ENCODE measurements around the gene FLAD1.

Gene FLAD1

GRCh38 chr1:155019377-155020245 is 36.5 kb downstream of the FLAD1 start:
- DNase-seq (ENCODE audit: extremely low spot score): no peak
- TF ChIP-seq ZNF384 (IDR thresholded peaks at IDR 0.05) (no peak), HDGF (IDR thresholded peaks at IDR 0.05; ENCODE audit: borderline replicate concordance) (no peak), SP1 (IDR thresholded peaks at IDR 0.05) (no peak), SUZ12 (IDR thresholded peaks at IDR 0.05) (no peak), L3MBTL2 (conservative IDR thresholded peaks at IDR 0.05) (no peak), TARDBP (IDR thresholded peaks at IDR 0.05) (no peak), LEF1 (IDR thresholded peaks at IDR 0.05; ENCODE audit: borderline replicate concordance) (no peak), CTBP1 (IDR thresholded peaks at IDR 0.05; ENCODE audit: borderline replicate concordance) (no peak), ARNT (IDR thresholded peaks at IDR 0.05) (no peak), NFRKB (IDR thresholded peaks at IDR 0.05) (no peak), FOXM1 (IDR thresholded peaks at IDR 0.05; ENCODE audit: borderline replicate concordance) (no peak), FOXK2 (IDR thresholded peaks at IDR 0.05) (no peak), ELF4 (IDR thresholded peaks at IDR 0.05) (no peak), BHLHE40 (IDR thresholded peaks at IDR 0.05; ENCODE audit: borderline replicate concordance) (no peak), FOXA1 (IDR thresholded peaks at IDR 0.05) (no peak)
- ChIA-PET CTCF (interaction anchor here (0.8 to 1.1 kb wide), 2 partner anchors 31 to 59 kb away, joined by 3 read pairs; partner anchors contain the start of gene ADAM15), POLR2A (interaction anchor here (0.9 to 1.4 kb wide), 4 partner anchors 19 to 83 kb away, joined by 3 read pairs; partner anchors contain the start of gene PMVK)

- CTCF ChIA-PET: interaction anchor here (1.4 kb wide), 1 partner anchor 22 kb away, joined by 4 read pairs; no protein-coding TSS in a partner anchor
- TF ChIP-seq SUZ12 (IDR thresholded peaks at IDR 0.05) (no peak), L3MBTL2 (conservative IDR thresholded peaks at IDR 0.05) (no peak), ZNF384 (IDR thresholded peaks at IDR 0.05) (no peak), PKNOX1 (IDR thresholded peaks at IDR 0.05) (no peak), FOXM1 (IDR thresholded peaks at IDR 0.05; ENCODE audit: borderline replicate concordance) (no peak), ARNT (IDR thresholded peaks at IDR 0.05) (no peak), NFRKB (IDR thresholded peaks at IDR 0.05) (no peak), FOXK2 (IDR thresholded peaks at IDR 0.05) (no peak), ELF4 (IDR thresholded peaks at IDR 0.05) (no peak), BHLHE40 (IDR thresholded peaks at IDR 0.05; ENCODE audit: borderline replicate concordance) (no peak), LEF1 (IDR thresholded peaks at IDR 0.05; ENCODE audit: borderline replicate concordance) (no peak), HDGF (IDR thresholded peaks at IDR 0.05; ENCODE audit: borderline replicate concordance) (no peak), SP1 (IDR thresholded peaks at IDR 0.05) (no peak), CTBP1 (IDR thresholded peaks at IDR 0.05; ENCODE audit: borderline replicate concordance) (no peak)
Measured at GRCh38 chr1:155022136-155022926, 39.2 kb downstream of the FLAD1 start.

GRCh38 chr1:155022927-155023236 is 39.7 kb downstream of the FLAD1 start:
- DNase-seq (ENCODE audit: extremely low spot score): no peak
- CTCF ChIA-PET: interaction anchor here (1.4 kb wide), 1 partner anchor 23 kb away, joined by 4 read pairs; no protein-coding TSS in a partner anchor

More at GRCh38 chr1:155022136-155022926, 39.2 kb downstream of the FLAD1 start:
- no peak for DNase-seq (ENCODE audit: extremely low spot score)
- POLR2A ChIA-PET: interaction anchor here (1.2 kb wide), 1 partner anchor 24 kb away, joined by 4 read pairs; no protein-coding TSS in a partner anchor

GRCh38 chr1:155023627-155024026 is 40.5 kb downstream of the FLAD1 start:
- ChIA-PET CTCF (interaction anchor here (0.5 to 0.9 kb wide), 2 partner anchors 11 to 40 kb away, joined by 3 read pairs; partner anchors contain the start of gene EFNA4), POLR2A (interaction anchor here (0.9 kb wide), 1 partner anchor 62 kb away, joined by 3 read pairs; the partner anchor contains the start of gene PYGO2)

More at GRCh38 chr1:155022927-155023236, 39.7 kb downstream of the FLAD1 start:
- POLR2A ChIA-PET: interaction anchor here (0.9 to 1.2 kb wide), 2 partner anchors 24 to 62 kb away, joined by 3 to 4 read pairs; partner anchors contain the start of gene PYGO2
- no peak for TF ChIP-seq ZNF384 (IDR thresholded peaks at IDR 0.05)
- TF ChIP-seq HDGF (IDR thresholded peaks at IDR 0.05; ENCODE audit: borderline replicate concordance): no peak
- TF ChIP-seq L3MBTL2 (conservative IDR thresholded peaks at IDR 0.05): no peak
- TF ChIP-seq FOXK2 (IDR thresholded peaks at IDR 0.05): no peak
- TF ChIP-seq SUZ12 (IDR thresholded peaks at IDR 0.05): no peak
- TF ChIP-seq TARDBP (IDR thresholded peaks at IDR 0.05): no peak
- no peak for TF ChIP-seq CTBP1 (IDR thresholded peaks at IDR 0.05; ENCODE audit: borderline replicate concordance)

GRCh38 chr1:155024315-155024714 is 41.2 kb downstream of the FLAD1 start:
- POLR2A ChIA-PET: no interaction called here
- CTCF ChIA-PET: no interaction called here
- TF ChIP-seq LEF1 (IDR thresholded peaks at IDR 0.05; ENCODE audit: borderline replicate concordance) (no peak), FOXA1 (IDR thresholded peaks at IDR 0.05) (no peak), NFRKB (IDR thresholded peaks at IDR 0.05) (no peak), TARDBP (IDR thresholded peaks at IDR 0.05) (no peak), SP1 (IDR thresholded peaks at IDR 0.05) (no peak)
- DNase-seq (ENCODE audit: extremely low spot score): no peak

More at GRCh38 chr1:155023627-155024026, 40.5 kb downstream of the FLAD1 start:
- TF ChIP-seq SUZ12 (IDR thresholded peaks at IDR 0.05): no peak
- no peak for DNase-seq (ENCODE audit: extremely low spot score)

- ChIA-PET POLR2A (no interaction called here), CTCF (interaction anchor here (1.4 kb wide), 1 partner anchor 9 kb away, joined by 12 read pairs; no protein-coding TSS in a partner anchor)
- no peak for DNase-seq (ENCODE audit: extremely low spot score)
- no peak for TF ChIP-seq SUZ12 (IDR thresholded peaks at IDR 0.05)
- TF ChIP-seq NFRKB (IDR thresholded peaks at IDR 0.05): no peak
- TF ChIP-seq ELF4 (IDR thresholded peaks at IDR 0.05): no peak
- TF ChIP-seq CTBP1 (IDR thresholded peaks at IDR 0.05; ENCODE audit: borderline replicate concordance): no peak
- TF ChIP-seq FOXK2 (IDR thresholded peaks at IDR 0.05): no peak
- TF ChIP-seq L3MBTL2 (conservative IDR thresholded peaks at IDR 0.05): no peak
- TF ChIP-seq HDGF (IDR thresholded peaks at IDR 0.05; ENCODE audit: borderline replicate concordance): no peak
- no peak for TF ChIP-seq SP1 (IDR thresholded peaks at IDR 0.05)
- TF ChIP-seq FOXA1 (IDR thresholded peaks at IDR 0.05): no peak
- TF ChIP-seq TARDBP (IDR thresholded peaks at IDR 0.05): no peak
- TF ChIP-seq BHLHE40 (IDR thresholded peaks at IDR 0.05; ENCODE audit: borderline replicate concordance): no peak
- TF ChIP-seq LEF1 (IDR thresholded peaks at IDR 0.05; ENCODE audit: borderline replicate concordance): no peak
- TF ChIP-seq ARNT (IDR thresholded peaks at IDR 0.05): no peak
- TF ChIP-seq PKNOX1 (IDR thresholded peaks at IDR 0.05): no peak
Measured at GRCh38 chr1:155026154-155026553, 43.0 kb downstream of the FLAD1 start.

All from HEK293T (cell line).